Measurements from ENCODE around the gene FARS2.

GRCh38 chr6:5566718-5567117 lies 305.4 kb downstream of the FARS2 start:
- no peak for TF ChIP-seq BHLHE40 (IDR thresholded peaks at IDR 0.05; ENCODE audit: borderline replicate concordance)
- no peak for TF ChIP-seq L3MBTL2 (conservative IDR thresholded peaks at IDR 0.05)
- TF ChIP-seq SP1 (IDR thresholded peaks at IDR 0.05), result no peak
- TF ChIP-seq FOXM1 (IDR thresholded peaks at IDR 0.05; ENCODE audit: borderline replicate concordance), result no peak
- no peak for TF ChIP-seq NFRKB (IDR thresholded peaks at IDR 0.05)
- TF ChIP-seq FOXA1 (IDR thresholded peaks at IDR 0.05), result no peak
- no peak for TF ChIP-seq HDGF (IDR thresholded peaks at IDR 0.05; ENCODE audit: borderline replicate concordance)
- TF ChIP-seq ZNF384 (IDR thresholded peaks at IDR 0.05), result no peak
- no peak for TF ChIP-seq TARDBP (IDR thresholded peaks at IDR 0.05)
- no peak for TF ChIP-seq SUZ12 (IDR thresholded peaks at IDR 0.05)
- no peak for TF ChIP-seq FOXK2 (IDR thresholded peaks at IDR 0.05)
- TF ChIP-seq ARNT (IDR thresholded peaks at IDR 0.05), result no peak
